ENCODE results near the gene SNAI1.

Gene SNAI1

GRCh38 chr20:50012282-50013263, 29.8 kb downstream of the SNAI1 start:
- Histone ChIP-seq H3K27ac (ENCODE audit: poor library complexity, severe bottlenecking) (no peak overlapping the region), H3K4me3 (ENCODE audit: severe bottlenecking) (no peak overlapping the region), H3K9me3 (ENCODE audit: severe bottlenecking) (no peaks in the 10 kb centered on the region), H3K27me3 (ENCODE audit: insufficient read depth, poor library complexity, severe bottlenecking) (no peaks in the 10 kb centered on the region), H3K4me1 (ENCODE audit: insufficient read depth, poor library complexity, severe bottlenecking) (no peaks in the 10 kb centered on the region), H3K36me3 (ENCODE audit: low read depth) (no peaks in the 10 kb centered on the region)
- TF ChIP-seq, protein P1, sequence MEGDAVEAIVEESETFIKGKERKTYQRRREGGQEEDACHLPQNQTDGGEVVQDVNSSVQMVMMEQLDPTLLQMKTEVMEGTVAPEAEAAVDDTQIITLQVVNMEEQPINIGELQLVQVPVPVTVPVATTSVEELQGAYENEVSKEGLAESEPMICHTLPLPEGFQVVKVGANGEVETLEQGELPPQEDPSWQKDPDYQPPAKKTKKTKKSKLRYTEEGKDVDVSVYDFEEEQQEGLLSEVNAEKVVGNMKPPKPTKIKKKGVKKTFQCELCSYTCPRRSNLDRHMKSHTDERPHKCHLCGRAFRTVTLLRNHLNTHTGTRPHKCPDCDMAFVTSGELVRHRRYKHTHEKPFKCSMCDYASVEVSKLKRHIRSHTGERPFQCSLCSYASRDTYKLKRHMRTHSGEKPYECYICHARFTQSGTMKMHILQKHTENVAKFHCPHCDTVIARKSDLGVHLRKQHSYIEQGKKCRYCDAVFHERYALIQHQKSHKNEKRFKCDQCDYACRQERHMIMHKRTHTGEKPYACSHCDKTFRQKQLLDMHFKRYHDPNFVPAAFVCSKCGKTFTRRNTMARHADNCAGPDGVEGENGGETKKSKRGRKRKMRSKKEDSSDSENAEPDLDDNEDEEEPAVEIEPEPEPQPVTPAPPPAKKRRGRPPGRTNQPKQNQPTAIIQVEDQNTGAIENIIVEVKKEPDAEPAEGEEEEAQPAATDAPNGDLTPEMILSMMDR (IDR thresholded peaks at IDR 0.05; ENCODE audit: poor library complexity, severe bottlenecking): no peak
- ATAC-seq (ENCODE audit: low read depth) (no peak), DNase-seq (ENCODE audit: low spot score) (no peak)

GRCh38 chr20:50013976-50014375, 31.2 kb downstream of the SNAI1 start:
- TF ChIP-seq, protein P1 (IDR thresholded peaks at IDR 0.05; ENCODE audit: poor library complexity, severe bottlenecking): no peak
- no peaks in the 10 kb centered on the region for H3K4me1 ChIP-seq (ENCODE audit: insufficient read depth, poor library complexity, severe bottlenecking)
- H3K9me3 ChIP-seq (ENCODE audit: severe bottlenecking): no peaks in the 10 kb centered on the region
- ATAC-seq (ENCODE audit: low read depth) (no peak), DNase-seq (ENCODE audit: low spot score) (no peak)
- no peak overlapping the region for H3K27ac ChIP-seq (ENCODE audit: poor library complexity, severe bottlenecking)
- H3K4me3 ChIP-seq (ENCODE audit: severe bottlenecking): no peak overlapping the region
- H3K27me3 ChIP-seq (ENCODE audit: insufficient read depth, poor library complexity, severe bottlenecking): no peaks in the 10 kb centered on the region
- H3K36me3 ChIP-seq (ENCODE audit: low read depth): no peaks in the 10 kb centered on the region

GRCh38 chr20:50014570-50015562, 32.1 kb downstream of the SNAI1 start:
- Histone ChIP-seq H3K4me1 (ENCODE audit: insufficient read depth, poor library complexity, severe bottlenecking) (peaks cover 7% of the 10 kb centered on the region), H3K27me3 (ENCODE audit: insufficient read depth, poor library complexity, severe bottlenecking) (no peaks in the 10 kb centered on the region), H3K4me3 (ENCODE audit: severe bottlenecking) (no peak overlapping the region), H3K36me3 (ENCODE audit: low read depth) (no peaks in the 10 kb centered on the region), H3K9me3 (ENCODE audit: severe bottlenecking) (no peaks in the 10 kb centered on the region), H3K27ac (ENCODE audit: poor library complexity, severe bottlenecking) (no peak overlapping the region)
- DNase-seq (ENCODE audit: low spot score): no peak
- TF ChIP-seq, protein P1 (IDR thresholded peaks at IDR 0.05; ENCODE audit: poor library complexity, severe bottlenecking): no peak
- ATAC-seq (ENCODE audit: low read depth): no peak

GRCh38 chr20:50015636-50015992, 32.8 kb downstream of the SNAI1 start:
- TF ChIP-seq, protein P1 (IDR thresholded peaks at IDR 0.05; ENCODE audit: poor library complexity, severe bottlenecking): no peak
- DNase-seq (ENCODE audit: low spot score) (no peak), ATAC-seq (ENCODE audit: low read depth) (no peak)
- Histone ChIP-seq H3K9me3 (ENCODE audit: severe bottlenecking) (no peaks in the 10 kb centered on the region), H3K4me1 (ENCODE audit: insufficient read depth, poor library complexity, severe bottlenecking) (peaks cover 15% of the 10 kb centered on the region), H3K27ac (ENCODE audit: poor library complexity, severe bottlenecking) (no peak overlapping the region), H3K27me3 (ENCODE audit: insufficient read depth, poor library complexity, severe bottlenecking) (no peaks in the 10 kb centered on the region), H3K36me3 (ENCODE audit: low read depth) (no peaks in the 10 kb centered on the region), H3K4me3 (ENCODE audit: severe bottlenecking) (no peak overlapping the region)
